BLaER1 treated with 17β-estradiol and CSF1 and Interleukin-3, amounts not matched to agents 10 nM and 100 nM (cell line): Measurements from ENCODE around the gene KAT7.

Experiments used
- H3K27ac ChIP-seq, 11 experiments: shearing (Covaris generic); formaldehyde crosslinking; 2 replicates each; pipeline ENCODE4 v1.8.1; 2022
- H3K27me3 ChIP-seq, 11 experiments: shearing (Covaris generic); formaldehyde crosslinking; 2 replicates each; pipeline ENCODE4 v1.8.1; 2022
- H3K36me3 ChIP-seq, 11 experiments: shearing (Covaris generic); formaldehyde crosslinking; 2 replicates each; pipeline ENCODE4 v1.8.1; 2022
- H3K4me1 ChIP-seq, 10 experiments: shearing (Covaris generic); formaldehyde crosslinking; 2 replicates each; pipeline ENCODE4 v1.8.1; 2022
- H3K4me2 ChIP-seq, 11 experiments: shearing (Covaris generic); formaldehyde crosslinking; 2 replicates each; pipeline ENCODE4 v1.8.1; 2022
- H3K4me3 ChIP-seq, 10 experiments: shearing (Covaris generic); formaldehyde crosslinking; 2 replicates each; pipeline ENCODE4 v1.8.1; 2022
- H3K9ac ChIP-seq, 11 experiments: shearing (Covaris generic); formaldehyde crosslinking; 2 replicates each; pipeline ENCODE4 v1.8.1; 2022
- H3K9me3 ChIP-seq, 11 experiments: shearing (Covaris generic); formaldehyde crosslinking; replicated peaks in 1 of 11; 2 replicates each; pipeline ENCODE4 v1.8.1; 2022
- H4K20me1 ChIP-seq, 11 experiments: shearing (Covaris generic); formaldehyde crosslinking; 2 replicates each; pipeline ENCODE4 v1.8.1; 2022
- Cebpa-rat ChIP-seq, 11 experiments: shearing (Covaris generic); IDR thresholded peaks; 2 replicates each; pipeline ENCODE4 v1.8.1; 2022

Gene KAT7

DNA sequence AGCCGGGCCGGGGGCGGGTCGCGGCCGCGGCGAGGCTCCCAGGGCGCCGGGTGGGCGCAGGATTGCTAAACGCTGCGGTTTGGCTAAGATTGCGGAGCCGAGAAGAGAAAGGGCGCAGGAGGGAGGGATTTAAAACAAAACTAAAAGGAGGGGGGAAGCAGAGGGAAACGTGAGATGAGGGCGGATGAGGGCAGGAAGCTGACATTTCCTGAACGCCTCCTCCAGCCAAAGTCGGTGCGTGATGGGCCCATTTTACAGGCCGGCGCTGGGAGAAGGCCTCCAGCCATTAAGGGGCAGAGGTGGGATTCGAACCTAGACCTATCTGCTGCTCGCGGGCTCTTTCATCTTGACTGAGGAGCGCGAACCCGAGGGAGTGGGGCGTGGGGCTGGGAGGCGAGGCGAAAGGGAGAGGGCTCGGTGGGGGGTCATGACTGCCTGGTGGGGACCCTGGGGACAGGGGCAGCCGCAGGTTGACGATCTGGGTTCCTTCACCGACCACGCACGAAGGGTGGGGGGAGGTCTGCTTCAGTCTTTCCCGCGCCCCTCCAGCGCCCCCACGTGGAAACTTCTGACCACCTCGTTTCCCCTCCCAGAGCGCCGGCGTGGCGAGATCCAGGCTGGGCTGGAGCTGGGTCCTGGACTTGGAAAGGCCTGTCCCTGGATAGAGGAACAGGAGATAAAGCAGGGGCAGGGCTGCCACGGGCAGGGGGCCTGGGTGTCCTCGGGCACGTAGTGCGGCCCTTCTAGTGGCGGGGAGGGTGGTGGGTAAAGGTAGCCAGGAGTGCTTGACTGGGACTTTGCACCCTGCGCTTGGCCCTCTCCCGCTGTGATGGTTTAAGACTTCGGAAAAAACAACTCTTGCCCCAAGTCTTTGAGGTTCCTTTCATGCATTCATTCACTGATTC is 63.2 kb downstream of the KAT7 start:
- Histone ChIP-seq H3K9me3 (no peaks in the 10 kb centered on the region), H3K27me3 (no peaks in the 10 kb centered on the region), H4K20me1 (no peaks in the 10 kb centered on the region), H3K36me3 (peaks cover 0 to 7% (median 4%) of the 10 kb centered on the region in 11 experiments; a peak in 2 of 22 replicates), H3K9ac (peak overlapping the region; percentile 84 to 93 (median 87)), H3K4me1 (peaks cover 42 to 85% (median 78%) of the 10 kb centered on the region in 10 experiments), H3K4me2 (peak overlapping the region; percentile 80 to 97 (median 91)), H3K4me3 (peak overlapping the region; percentile 55 to 72 (median 62)), H3K27ac (peak overlapping the region; percentile 71 to 99 (median 95))
- TF ChIP-seq Cebpa-rat (IDR thresholded peaks at IDR 0.05): peak in 9 of 11 experiments; percentile 71 to 98 (median 96); a peak in 17 of 22 replicates

DNA sequence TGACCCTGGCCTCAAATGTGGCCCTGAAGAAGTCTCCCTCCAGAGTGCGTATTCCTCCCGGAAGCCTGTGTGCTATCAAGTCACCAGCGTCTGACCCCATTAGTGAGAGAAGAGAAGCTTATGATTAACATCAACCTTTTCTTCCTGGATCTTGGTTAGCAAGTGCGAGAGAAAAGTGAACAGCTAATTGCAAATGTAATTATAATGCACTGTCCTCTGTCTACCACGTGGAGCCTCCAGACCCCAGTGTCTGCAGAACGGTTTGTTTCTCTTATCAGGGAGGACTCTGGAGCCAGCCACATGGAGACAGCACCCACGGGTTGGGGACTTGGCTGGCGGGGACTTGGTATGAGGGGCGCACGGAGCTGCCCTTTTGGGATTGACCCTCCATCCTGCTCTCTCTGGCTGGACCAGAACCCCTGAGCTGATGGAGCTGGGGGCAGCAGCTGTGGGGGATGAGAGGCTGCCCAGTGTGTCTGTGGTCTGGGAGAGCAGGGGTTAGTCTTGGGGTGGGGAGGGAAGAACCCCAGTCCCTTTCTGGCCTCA is 65.1 kb downstream of the KAT7 start:
- H3K9ac ChIP-seq: peak overlapping the region in 3 of 11 experiments; percentile 13 to 89 (median 85); a peak in 4 of 22 replicates
- peaks cover 47 to 81% (median 70%) of the 10 kb centered on the region in 10 experiments for H3K4me1 ChIP-seq
- peak overlapping the region; percentile 80 to 97 (median 91); a peak in 18 of 22 replicates for H3K4me2 ChIP-seq
- no peaks in the 10 kb centered on the region for H3K36me3 ChIP-seq
- no peaks in the 10 kb centered on the region for H3K9me3 ChIP-seq
- no peaks in the 10 kb centered on the region for H3K27me3 ChIP-seq
- peak overlapping the region in 9 of 11 experiments; percentile 88 to 99 (median 95); a peak in 15 of 22 replicates for H3K27ac ChIP-seq
- H4K20me1 ChIP-seq: no peaks in the 10 kb centered on the region
- no peak for TF ChIP-seq Cebpa-rat (IDR thresholded peaks at IDR 0.05)
- no peak overlapping the region for H3K4me3 ChIP-seq

DNA sequence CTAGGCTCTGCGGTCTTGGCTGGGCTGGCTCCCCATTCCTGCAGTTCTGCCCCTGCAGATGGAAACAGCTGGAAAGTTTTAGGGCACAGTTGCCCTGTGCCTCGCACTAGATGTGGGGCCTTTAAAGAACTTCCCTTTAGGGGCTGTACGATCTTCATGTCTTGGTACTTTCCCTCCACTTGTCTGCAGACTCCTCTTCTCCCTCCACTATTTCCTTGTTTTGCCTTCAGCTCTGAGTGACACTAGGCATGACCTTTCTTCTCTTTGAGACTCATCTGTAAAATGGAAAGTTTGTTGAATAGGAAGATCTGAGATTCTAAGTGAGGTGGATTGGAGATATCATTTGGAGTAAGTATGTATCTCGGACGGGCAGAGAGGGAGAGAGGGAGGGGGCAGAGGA is 65.6 kb downstream of the KAT7 start:
- H3K9me3 ChIP-seq: no peaks in the 10 kb centered on the region
- H3K4me3 ChIP-seq: no peak overlapping the region
- H4K20me1 ChIP-seq: no peaks in the 10 kb centered on the region
- no peak overlapping the region; a peak in 2 of 22 replicates for H3K9ac ChIP-seq
- H3K4me2 ChIP-seq: peak overlapping the region in 10 of 11 experiments; percentile 80 to 97 (median 90); a peak in 18 of 22 replicates
- H3K4me1 ChIP-seq: peaks cover 51 to 81% (median 70%) of the 10 kb centered on the region in 10 experiments
- TF ChIP-seq Cebpa-rat (IDR thresholded peaks at IDR 0.05): no peak
- no peaks in the 10 kb centered on the region for H3K27me3 ChIP-seq
- no peaks in the 10 kb centered on the region for H3K36me3 ChIP-seq
- H3K27ac ChIP-seq: peak overlapping the region in 8 of 11 experiments; percentile 35 to 99 (median 96); a peak in 9 of 22 replicates

DNA sequence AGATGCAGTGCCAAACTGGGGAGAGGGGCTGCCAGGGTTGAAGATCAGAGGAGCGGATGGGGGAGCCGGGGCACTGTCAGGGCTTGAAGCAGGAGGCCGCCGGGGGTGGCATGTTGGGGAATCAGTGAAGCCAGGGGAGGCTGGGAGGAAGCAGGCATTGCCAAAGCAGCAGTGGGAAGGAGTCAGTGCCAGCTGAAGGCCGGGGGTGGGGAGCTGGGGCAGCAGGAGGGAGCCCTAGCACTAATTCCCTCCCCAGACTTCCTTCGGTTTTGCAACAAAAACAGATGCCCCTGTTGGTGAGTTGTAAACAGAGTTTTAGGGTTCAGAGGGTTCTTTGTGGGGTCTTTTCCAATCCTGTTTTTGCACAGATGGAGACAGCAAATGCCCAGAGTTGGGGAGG is 70.3 kb downstream of the KAT7 start:
- TF ChIP-seq Cebpa-rat (IDR thresholded peaks at IDR 0.05): no peak
- no peaks in the 10 kb centered on the region for H3K9me3 ChIP-seq
- H3K36me3 ChIP-seq: no peaks in the 10 kb centered on the region
- H3K27ac ChIP-seq: peak overlapping the region in 6 of 11 experiments; percentile 21 to 58 (median 41); a peak in 10 of 22 replicates
- H3K4me3 ChIP-seq: no peak overlapping the region
- H3K4me2 ChIP-seq: peak overlapping the region; percentile 54 to 87 (median 75)
- H3K27me3 ChIP-seq: peaks cover 0 to 12% (median 7%) of the 10 kb centered on the region in 11 experiments; a peak in 8 of 22 replicates
- peaks cover 0 to 7% (median 0%) of the 10 kb centered on the region in 11 experiments; a peak in 2 of 22 replicates for H4K20me1 ChIP-seq
- H3K9ac ChIP-seq: peak overlapping the region in 5 of 11 experiments; percentile 4 to 47 (median 36); a peak in 6 of 22 replicates
- H3K4me1 ChIP-seq: peaks cover 22 to 81% (median 49%) of the 10 kb centered on the region in 10 experiments

DNA sequence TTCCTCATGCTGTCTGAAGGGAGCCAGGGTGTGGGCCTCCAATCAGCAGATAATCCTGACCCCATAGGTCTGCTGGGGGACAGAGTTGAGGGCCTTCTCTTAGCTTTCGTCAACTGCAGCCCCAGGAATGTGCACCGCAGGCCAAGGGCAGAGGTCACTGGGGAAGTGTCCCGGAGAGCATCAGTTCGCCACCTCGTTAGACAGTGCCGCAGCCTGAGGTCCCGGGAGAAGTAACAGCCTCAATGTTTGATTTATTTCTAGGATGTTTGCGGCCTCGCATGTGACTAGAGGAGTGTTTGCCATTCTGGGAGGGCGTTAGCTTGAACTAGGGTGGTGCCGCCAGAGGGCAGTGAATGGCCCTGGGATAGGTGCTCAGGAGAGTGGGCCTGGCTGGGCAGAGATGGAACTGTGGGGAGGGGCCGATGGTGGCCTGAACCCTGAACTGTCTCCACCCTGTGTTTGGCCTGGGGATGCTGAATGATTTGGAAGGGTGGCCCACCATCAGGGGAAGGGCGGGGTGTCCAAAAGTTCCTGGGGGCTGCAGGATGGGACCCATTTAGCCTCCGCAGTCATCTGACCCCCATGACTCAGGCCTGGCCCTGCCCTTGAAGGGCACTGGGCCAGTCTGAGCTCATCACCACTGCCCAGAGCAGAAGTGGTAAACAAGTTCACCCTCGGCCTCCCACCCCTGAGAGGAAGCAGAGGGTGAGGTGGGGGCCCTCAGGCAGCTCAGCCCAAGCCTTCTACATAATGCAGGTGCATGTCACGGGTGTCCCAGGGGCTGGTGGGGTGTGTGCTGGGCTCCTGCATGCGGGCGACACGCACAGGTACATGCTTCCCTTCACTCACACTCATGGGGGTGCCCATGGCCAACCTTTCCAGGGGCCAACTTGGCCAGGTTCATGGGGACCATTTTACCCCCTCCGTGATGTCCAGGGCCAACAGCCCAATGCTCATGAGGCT is 71.8 kb downstream of the KAT7 start:
- H3K27ac ChIP-seq: 0 out of 22 replicates have a peak overlapping the region, but pooled peaks of 1 of the 11 experiments have one; percentile 15
- no peaks in the 10 kb centered on the region for H3K36me3 ChIP-seq
- no peak for TF ChIP-seq Cebpa-rat (IDR thresholded peaks at IDR 0.05)

DNA sequence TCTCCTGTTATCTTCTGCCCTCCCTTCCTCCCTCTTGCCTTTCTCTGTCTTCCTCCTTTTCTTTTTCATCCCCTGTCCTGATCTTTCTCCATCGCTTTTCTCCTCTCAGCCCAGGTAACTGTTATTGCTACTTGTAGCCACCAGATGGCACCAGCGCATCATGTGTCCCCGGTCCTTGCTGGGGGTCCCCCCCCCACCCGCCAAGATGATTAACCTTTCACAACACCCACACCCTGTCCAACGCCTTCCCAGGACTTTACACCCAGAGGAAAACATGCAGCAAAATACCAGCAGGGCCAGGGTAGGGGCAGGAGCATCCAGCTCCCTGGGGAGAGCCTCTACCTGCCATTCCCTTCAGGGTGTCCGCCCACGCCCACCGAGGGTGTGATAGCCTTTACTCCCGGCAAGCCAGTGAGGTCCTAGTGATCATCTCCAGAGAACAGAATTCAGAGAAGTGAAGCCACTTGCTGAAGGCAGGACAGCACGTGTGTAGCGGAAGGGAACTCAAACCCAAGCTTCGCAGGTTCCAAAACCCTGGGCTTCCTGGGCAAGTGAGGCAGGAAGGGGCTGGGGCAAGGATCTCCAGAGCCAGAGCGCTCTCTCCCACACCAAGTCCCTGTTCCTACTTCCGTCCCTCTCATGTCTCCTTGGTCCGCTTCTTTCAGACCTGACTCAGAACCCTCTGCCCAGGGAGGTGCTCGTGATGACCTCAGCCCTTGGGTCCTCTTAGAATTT is 72.8 kb downstream of the KAT7 start:
- Histone ChIP-seq H3K9me3 (no peaks in the 10 kb centered on the region), H3K4me3 (no peak overlapping the region), H3K4me1 (peaks cover 21 to 64% (median 36%) of the 10 kb centered on the region in 10 experiments), H3K27me3 (peaks cover 0 to 12% (median 7%) of the 10 kb centered on the region in 11 experiments; a peak in 8 of 22 replicates), H3K9ac (0 out of 22 replicates have a peak overlapping the region, but pooled peaks of 1 of the 11 experiments have one; percentile 12), H3K36me3 (no peaks in the 10 kb centered on the region), H4K20me1 (peaks cover 0 to 7% (median 0%) of the 10 kb centered on the region in 11 experiments; a peak in 2 of 22 replicates), H3K4me2 (peak overlapping the region in 5 of 11 experiments; percentile 52 to 91 (median 64); a peak in 11 of 22 replicates), H3K27ac (no peak overlapping the region)
- no peak for TF ChIP-seq Cebpa-rat (IDR thresholded peaks at IDR 0.05)

More for the DNA sequence above, 71.8 kb downstream of the KAT7 start:
- Histone ChIP-seq H3K27me3 (peaks cover 0 to 12% (median 7%) of the 10 kb centered on the region in 11 experiments; a peak in 8 of 22 replicates), H4K20me1 (peaks cover 0 to 7% (median 0%) of the 10 kb centered on the region in 11 experiments; a peak in 2 of 22 replicates), H3K9ac (peak overlapping the region in 2 of 11 experiments; percentile 12 to 13; a peak in 2 of 22 replicates), H3K4me2 (peak overlapping the region in 5 of 11 experiments; percentile 52 to 91 (median 64); a peak in 11 of 22 replicates), H3K9me3 (no peaks in the 10 kb centered on the region), H3K4me1 (peaks cover 21 to 66% (median 36%) of the 10 kb centered on the region in 10 experiments), H3K4me3 (no peak overlapping the region)

DNA sequence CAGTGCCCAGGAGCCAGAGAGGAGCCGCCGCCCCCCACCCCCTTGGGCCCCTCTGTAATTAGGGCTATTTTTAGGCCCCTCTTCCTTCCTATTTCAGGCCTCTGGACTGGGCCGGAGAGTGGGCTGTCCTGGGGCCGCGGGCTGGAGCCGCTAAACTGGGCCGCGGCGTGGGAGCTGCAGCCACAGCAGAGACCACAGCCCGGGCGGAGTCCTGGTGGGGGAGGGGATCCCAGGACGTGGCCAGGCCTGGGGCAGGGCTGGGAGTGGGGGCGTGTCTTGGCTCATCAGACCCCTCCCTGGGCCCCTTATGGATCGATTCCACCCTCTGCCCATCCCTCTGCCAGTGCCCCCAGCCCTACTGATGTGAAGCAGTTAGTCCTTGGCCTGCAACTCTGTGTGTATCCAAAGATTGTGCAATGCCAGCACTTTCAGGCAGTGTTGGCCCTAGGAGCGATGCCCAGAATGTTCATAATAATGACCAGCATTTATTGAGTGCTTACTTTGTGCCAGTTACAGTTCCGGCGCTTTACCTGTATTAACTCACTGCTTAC is 74.4 kb downstream of the KAT7 start:
- peak overlapping the region in 6 of 11 experiments; percentile 1 to 37 (median 14); a peak in 7 of 22 replicates for H3K9ac ChIP-seq
- H3K36me3 ChIP-seq: no peaks in the 10 kb centered on the region
- H3K4me1 ChIP-seq: peaks cover 18 to 58% (median 34%) of the 10 kb centered on the region in 10 experiments
- H3K27ac ChIP-seq: peak overlapping the region in 3 of 11 experiments; percentile 29 to 56 (median 37); a peak in 5 of 22 replicates
- peaks cover 0 to 12% (median 7%) of the 10 kb centered on the region in 11 experiments; a peak in 8 of 22 replicates for H3K27me3 ChIP-seq
- no peaks in the 10 kb centered on the region for H3K9me3 ChIP-seq
- peak overlapping the region; percentile 35 to 91 (median 63) for H3K4me2 ChIP-seq
- peak overlapping the region in 1 of 10 experiments; percentile 38; a peak in 2 of 20 replicates for H3K4me3 ChIP-seq
- peak in 9 of 11 experiments; percentile 17 to 62 (median 33); a peak in 5 of 22 replicates for TF ChIP-seq Cebpa-rat (IDR thresholded peaks at IDR 0.05)
- peaks cover 0 to 7% (median 0%) of the 10 kb centered on the region in 11 experiments; a peak in 2 of 22 replicates for H4K20me1 ChIP-seq
